GM19467 (cell line): Measurements from ENCODE around the gene ACAT2.
A peak's percentile ranks its signal among the peaks of the same experiment; 100 is the strongest.
"Not testable (repeated sequence)": the region's sequence is repeated elsewhere in the genome, so short reads cannot be mapped to it uniquely, and the experiment has no call there.

ENCODE experiments used
- ATAC-seq: cut with Tn5 transposase; IDR thresholded peaks from one replicate; pipeline ENCODE4 v1.9.1; 2021; ENCODE audit warnings: mild to moderate bottlenecking, moderate library complexity; ENCODE audit not compliant: unreplicated experiment

ACAT2 gene

GRCh38 chr6:159761873-159762680 is at the start of gene ACAT2:
Gene ACAT2 (plus strand): TSS chr6:159762045. CDS start chr6:159762088, 43 bp downstream.
- ATAC-seq: peak; percentile 99

GRCh38 chr6:159712389-159712788 is 49.5 kb upstream of the ACAT2 start:
- not testable (repeated sequence) for ATAC-seq

GRCh38 chr6:159713984-159714383 is 47.9 kb upstream of the ACAT2 start:
- no peak for ATAC-seq

- no peak for ATAC-seq
Measured at GRCh38 chr6:159714404-159714803, 47.4 kb upstream of the ACAT2 start.

- no peak for ATAC-seq
Measured at GRCh38 chr6:159715166-159715565, 46.7 kb upstream of the ACAT2 start.

- ATAC-seq: no peak
Measured at GRCh38 chr6:159715605-159716004, 46.2 kb upstream of the ACAT2 start.

GRCh38 chr6:159716247-159717096 is 45.4 kb upstream of the ACAT2 start:
- ATAC-seq: no peak

- no peak for ATAC-seq
Measured at GRCh38 chr6:159718634-159719033, 43.2 kb upstream of the ACAT2 start.

GRCh38 chr6:159719287-159719686 is 42.6 kb upstream of the ACAT2 start:
- no peak for ATAC-seq

- peak; percentile 52 for ATAC-seq
Measured at GRCh38 chr6:159720708-159721107, 41.1 kb upstream of the ACAT2 start.

GRCh38 chr6:159721981-159722380 is 39.9 kb upstream of the ACAT2 start:
- not testable (repeated sequence) for ATAC-seq

GRCh38 chr6:159722655-159723054 is 39.2 kb upstream of the ACAT2 start:
- no peak for ATAC-seq

GRCh38 chr6:159723259-159723658 is 38.6 kb upstream of the ACAT2 start:
- no peak for ATAC-seq

GRCh38 chr6:159724778-159725177 is 37.1 kb upstream of the ACAT2 start:
- no peak for ATAC-seq

- ATAC-seq: not testable (repeated sequence)
Measured at GRCh38 chr6:159725208-159725607, 36.6 kb upstream of the ACAT2 start.

GRCh38 chr6:159726255-159726917 is 35.5 kb upstream of the ACAT2 start:
- no peak for ATAC-seq

- peak; percentile 79 for ATAC-seq
Measured at GRCh38 chr6:159726918-159727716, 34.7 kb upstream of the ACAT2 start, which contains the start of gene WTAP. Gene WTAP (plus strand): TSS chr6:159727506. CDS start chr6:159736266, 8,760 bp downstream.

GRCh38 chr6:159727717-159728445 is 34.0 kb upstream of the ACAT2 start:
- peak; percentile 38 for ATAC-seq

GRCh38 chr6:159728531-159728964 is 33.3 kb upstream of the ACAT2 start:
- no peak for ATAC-seq
